ENCODE results near the gene CTU1.

Gene CTU1

GRCh38 chr19:51119101-51119500 is 10.9 kb upstream of the CTU1 start:
- no peak for DNase-seq (ENCODE audit: low spot score)
- no peak for TF ChIP-seq CTCF (IDR thresholded peaks at IDR 0.05; ENCODE audit: extremely low read depth, missing control alignments)

GRCh38 chr19:51116736-51117286 is 8.6 kb upstream of the CTU1 start:
- DNase-seq (ENCODE audit: low spot score), result no peak
- TF ChIP-seq CTCF (IDR thresholded peaks at IDR 0.05; ENCODE audit: extremely low read depth, missing control alignments), result no peak

- DNase-seq (ENCODE audit: low spot score), result no peak
- TF ChIP-seq CTCF (IDR thresholded peaks at IDR 0.05; ENCODE audit: extremely low read depth, missing control alignments), result no peak
Observed at GRCh38 chr19:51114087-51114729, 6.0 kb upstream of the CTU1 start.

- DNase-seq (ENCODE audit: low spot score), result no peak
- TF ChIP-seq CTCF (IDR thresholded peaks at IDR 0.05; ENCODE audit: extremely low read depth, missing control alignments), result no peak
Observed at GRCh38 chr19:51111606-51112005, 3.4 kb upstream of the CTU1 start.

- no peak for DNase-seq (ENCODE audit: low spot score)
- TF ChIP-seq CTCF (IDR thresholded peaks at IDR 0.05; ENCODE audit: extremely low read depth, missing control alignments), result no peak
Observed at GRCh38 chr19:51110666-51110971, 2.4 kb upstream of the CTU1 start.

- no peak for DNase-seq (ENCODE audit: low spot score)
- TF ChIP-seq CTCF (IDR thresholded peaks at IDR 0.05; ENCODE audit: extremely low read depth, missing control alignments), result no peak
Observed at GRCh38 chr19:51108805-51109146, 567 bp upstream of the CTU1 start.

- DNase-seq (ENCODE audit: low spot score), result no peak
- no peak for TF ChIP-seq CTCF (IDR thresholded peaks at IDR 0.05; ENCODE audit: extremely low read depth, missing control alignments)
Observed at GRCh38 chr19:51107406-51108065, 673 bp downstream of the CTU1 start.
